Measurements from ENCODE around the gene ZNF611.
"Not testable (repeated sequence)": the region's sequence is repeated elsewhere in the genome, so short reads cannot be mapped to it uniquely, and the experiment has no call there.

Gene ZNF611

GRCh38 chr19:52687684-52688083, 47.2 kb downstream of the ZNF611 start:
- FAIRE-seq (no peak), DNase-seq (ENCODE audit: low spot score) (no peak)

GRCh38 chr19:52685811-52686210, 49.0 kb downstream of the ZNF611 start:
- FAIRE-seq, result no peak
- no peak for DNase-seq (ENCODE audit: low spot score)

- not testable (repeated sequence) for FAIRE-seq
These were observed 53.6 kb downstream of the ZNF611 start for GRCh38 chr19:52681216-52681615.

GRCh38 chr19:52679598-52679997, 55.2 kb downstream of the ZNF611 start:
- no peak for DNase-seq (ENCODE audit: low spot score)
- no peak for FAIRE-seq

More at GRCh38 chr19:52681216-52681615, 53.6 kb downstream of the ZNF611 start:
- not testable (repeated sequence) for DNase-seq (ENCODE audit: low spot score)

- not testable (repeated sequence) for FAIRE-seq
- peak; percentile 20 for DNase-seq (ENCODE audit: low spot score)
These were observed 59.6 kb downstream of the ZNF611 start for GRCh38 chr19:52675239-52675638.

- DNase-seq (ENCODE audit: low spot score) (no peak), FAIRE-seq (no peak)
These were observed 61.8 kb downstream of the ZNF611 start for GRCh38 chr19:52673014-52673413.

GRCh38 chr19:52670046-52670445, 64.8 kb downstream of the ZNF611 start:
- DNase-seq (ENCODE audit: low spot score) (no peak), FAIRE-seq (no peak)

- no peak for DNase-seq (ENCODE audit: low spot score)
- no peak for FAIRE-seq
These were observed 65.3 kb downstream of the ZNF611 start for GRCh38 chr19:52669586-52669985.

- FAIRE-seq (no peak), DNase-seq (ENCODE audit: low spot score) (no peak)
These were observed 66.9 kb downstream of the ZNF611 start for GRCh38 chr19:52667972-52668371.

- DNase-seq (ENCODE audit: low spot score), result peak; percentile 11
- peak; percentile 89 for FAIRE-seq
These were observed 68.3 kb downstream of the ZNF611 start for GRCh38 chr19:52666506-52666905.

GRCh38 chr19:52665529-52665928, 69.3 kb downstream of the ZNF611 start:
- DNase-seq (ENCODE audit: low spot score) (peak; percentile 90), FAIRE-seq (peak; percentile 94)

GRCh38 chr19:52665027-52665426, 69.8 kb downstream of the ZNF611 start:
- DNase-seq (ENCODE audit: low spot score) (peak; percentile 56), FAIRE-seq (no peak)

- DNase-seq (ENCODE audit: low spot score), result no peak
- no peak for FAIRE-seq
These were observed 70.4 kb downstream of the ZNF611 start for GRCh38 chr19:52664461-52664860.

GRCh38 chr19:52662631-52663030, 72.2 kb downstream of the ZNF611 start:
- peak; percentile 83 for FAIRE-seq
- peak; percentile 63 for DNase-seq (ENCODE audit: low spot score)

GRCh38 chr19:52660981-52661380, 73.9 kb downstream of the ZNF611 start:
- peak; percentile 91 for FAIRE-seq
- DNase-seq (ENCODE audit: low spot score), result peak; percentile 74

GRCh38 chr19:52659013-52659412, 75.8 kb downstream of the ZNF611 start:
- FAIRE-seq (no peak), DNase-seq (ENCODE audit: low spot score) (no peak)

- FAIRE-seq, result no peak
- no peak for DNase-seq (ENCODE audit: low spot score)
These were observed 76.2 kb downstream of the ZNF611 start for GRCh38 chr19:52658595-52658994.

- DNase-seq (ENCODE audit: low spot score) (no peak), FAIRE-seq (no peak)
These were observed 81.7 kb downstream of the ZNF611 start for GRCh38 chr19:52653161-52653560.
